Ureter (tissue), 1 donor: ENCODE data around the gene FOXP3. TPM values are rescaled to one million over a fixed set of nuclear protein-coding genes. Genes with fewer than 3 reads are reported as not detected.

ENCODE experiments used
- DNase-seq: peaks from one replicate; pipeline ENCODE4 v3.0.0-alpha.2; 2020; ENCODE audit warnings: low spot score
- total RNA-seq: library from RNA; stranded (reverse); gene quantifications from one replicate; pipeline ENCODE4 v1.2.4, GENCODE V29; 2023
- donor health status: DM: yes; HTN: yes; CAD: no.

FOXP3 gene
- total RNA-seq, 1 donor from 2014 or later = 0.49 TPM

DNA sequence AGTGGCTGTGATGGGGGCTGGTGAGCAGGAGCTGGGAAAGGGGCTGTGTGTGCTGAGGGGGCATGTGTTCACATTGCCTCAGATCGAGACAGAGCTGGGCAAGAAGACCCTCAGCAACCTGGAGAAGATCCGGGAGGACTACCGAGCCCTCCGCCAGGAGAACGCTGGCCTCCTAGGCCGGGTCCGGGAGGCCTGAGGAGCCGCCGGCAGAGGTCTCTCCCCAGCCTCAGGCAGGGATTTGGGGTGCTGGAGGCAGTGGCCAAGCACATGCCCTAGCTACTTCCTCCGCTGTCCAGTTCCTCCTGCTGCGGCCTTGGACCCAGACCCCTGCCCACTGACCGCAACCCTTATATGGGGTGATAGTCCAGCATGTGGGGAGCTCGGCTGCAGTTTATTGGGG lies 14.4 kb downstream of the FOXP3 start:
- no peak for DNase-seq

DNA sequence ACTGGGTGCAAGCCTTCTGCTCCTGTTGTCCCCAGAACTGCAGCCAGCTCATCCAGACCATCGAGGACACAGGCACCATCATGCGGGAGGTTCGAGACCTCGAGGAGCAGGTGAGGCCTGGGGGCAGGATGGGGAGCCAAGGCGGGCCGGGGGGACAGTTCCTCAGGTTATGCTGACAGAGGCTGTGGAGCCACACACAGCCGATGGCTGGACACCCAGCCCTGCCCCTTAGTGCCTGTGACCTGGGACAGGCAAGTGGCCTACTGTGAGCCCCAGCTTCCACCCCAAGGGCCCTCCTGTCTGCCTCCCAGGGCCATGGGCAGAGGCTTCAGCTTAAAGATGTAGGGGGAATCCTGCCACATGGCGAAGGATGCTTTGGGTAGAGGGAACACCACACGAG lies 14.9 kb downstream of the FOXP3 start:
- DNase-seq = no peak

DNA sequence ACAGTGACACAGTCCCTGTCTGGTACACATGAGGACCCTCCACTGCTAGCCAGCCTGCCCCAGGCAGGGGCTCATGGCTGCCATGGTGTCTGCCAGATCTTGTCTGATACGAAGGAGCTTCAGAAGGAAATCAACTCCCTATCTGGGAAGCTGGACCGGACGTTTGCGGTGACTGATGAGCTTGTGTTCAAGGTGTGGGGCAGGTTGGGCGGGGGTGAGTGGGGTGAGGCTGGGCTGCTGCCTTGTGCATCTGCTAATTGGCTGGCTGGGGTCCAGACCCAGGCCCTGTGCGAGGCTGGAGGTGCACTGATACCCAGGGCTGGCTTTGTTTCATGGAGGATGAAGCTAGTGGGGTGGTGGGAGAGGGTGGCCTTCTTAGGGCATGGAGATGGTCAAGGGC lies 15.4 kb downstream of the FOXP3 start:
- DNase-seq = no peak

DNA sequence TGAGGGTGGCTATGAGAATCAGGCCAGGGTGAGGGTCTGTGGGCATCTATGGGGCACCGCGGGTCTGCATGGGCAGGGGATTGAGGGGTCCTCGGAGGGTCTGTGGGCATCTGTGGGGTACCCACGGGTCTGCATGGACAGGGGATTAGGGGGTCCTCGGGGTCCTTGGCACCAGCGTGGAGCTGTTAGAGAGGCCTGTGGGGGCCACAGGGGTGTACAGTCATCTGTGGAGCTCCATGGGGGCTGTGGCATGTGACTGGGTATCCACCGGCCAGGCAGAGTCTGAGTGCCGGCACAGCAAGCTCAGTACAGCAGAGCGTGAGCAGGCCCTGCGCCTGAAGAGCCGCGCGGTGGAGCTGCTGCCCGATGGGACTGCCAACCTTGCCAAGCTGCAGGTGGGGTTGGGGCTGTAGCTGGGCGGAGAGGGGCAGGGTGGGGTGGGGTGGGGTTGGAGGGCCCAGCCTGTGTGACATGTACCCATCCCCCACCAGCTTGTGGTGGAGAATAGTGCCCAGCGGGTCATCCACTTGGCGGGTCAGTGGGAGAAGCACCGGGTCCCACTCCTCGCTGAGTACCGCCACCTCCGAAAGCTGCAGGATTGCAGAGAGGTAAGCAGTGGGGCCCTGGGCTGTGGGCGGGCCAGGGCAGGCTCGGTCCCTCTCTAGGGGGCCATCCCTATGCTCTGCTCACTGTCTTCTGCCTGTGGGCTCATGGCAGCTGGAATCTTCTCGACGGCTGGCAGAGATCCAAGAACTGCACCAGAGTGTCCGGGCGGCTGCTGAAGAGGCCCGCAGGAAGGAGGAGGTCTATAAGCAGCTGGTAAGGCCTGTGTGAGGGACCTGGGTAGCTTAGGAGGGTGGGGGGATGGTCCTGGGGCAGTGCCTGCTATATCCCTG lies 16.3 kb downstream of the FOXP3 start:
- DNase-seq = no peak

DNA sequence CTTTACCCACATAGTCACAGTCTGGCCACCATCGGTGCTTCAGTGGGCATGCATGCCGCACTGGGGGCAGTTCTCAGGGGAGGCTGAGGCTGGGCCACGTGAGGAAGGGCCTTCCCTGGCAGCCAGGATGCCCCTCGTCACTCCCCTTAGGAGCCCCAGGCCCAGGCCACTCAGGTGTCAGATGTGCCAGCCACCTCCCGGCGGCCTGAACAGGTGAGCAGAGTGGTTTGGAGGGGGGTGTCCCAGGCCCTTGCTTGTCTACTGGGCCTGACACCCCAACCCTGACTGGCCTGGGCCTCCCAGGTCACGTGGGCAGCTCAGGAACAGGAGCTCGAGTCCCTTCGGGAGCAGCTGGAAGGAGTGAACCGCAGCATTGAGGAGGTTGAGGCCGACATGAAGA lies 17.2 kb downstream of the FOXP3 start:
- no peak for DNase-seq

DNA sequence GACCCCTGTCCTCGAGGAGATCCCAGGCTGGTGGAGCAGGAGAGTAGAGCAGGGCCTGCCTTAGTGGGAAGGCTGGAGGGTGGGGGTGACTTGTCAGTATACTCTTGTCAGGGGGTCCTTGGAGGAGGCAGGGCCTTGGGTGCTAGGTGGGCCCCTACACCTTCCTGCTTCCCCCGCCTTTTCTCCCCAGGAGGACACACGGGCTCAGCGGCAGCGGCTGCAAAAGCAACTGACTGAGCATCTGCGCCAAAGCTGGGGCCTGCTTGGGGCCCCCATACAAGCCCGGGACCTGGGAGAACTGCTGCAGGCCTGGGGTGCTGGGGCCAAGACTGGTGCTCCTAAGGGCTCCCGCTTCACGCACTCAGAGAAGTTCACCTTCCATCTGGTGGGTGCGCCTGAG lies 18.0 kb downstream of the FOXP3 start:
- no peak for DNase-seq

DNA sequence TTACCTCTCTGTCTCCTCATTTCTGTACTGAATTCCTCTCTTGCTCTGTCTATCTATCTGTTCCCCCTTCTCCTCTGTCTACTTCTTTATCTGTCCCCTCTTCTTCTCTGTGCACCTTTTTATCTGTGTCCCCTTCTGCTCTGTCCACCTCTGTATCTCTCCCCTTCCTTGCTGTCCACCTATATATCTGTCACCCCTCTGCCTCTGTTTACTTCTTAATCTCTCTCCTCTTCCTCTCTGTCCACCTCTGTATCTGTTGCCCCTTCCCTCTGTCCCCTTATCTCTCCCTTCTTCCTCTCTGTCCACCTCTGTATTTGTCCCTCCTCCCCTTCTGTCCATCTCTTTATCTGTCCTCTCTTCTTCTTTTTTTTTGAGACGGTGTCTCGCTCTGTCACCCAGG lies 20.3 kb downstream of the FOXP3 start:
- no peak for DNase-seq

DNA sequence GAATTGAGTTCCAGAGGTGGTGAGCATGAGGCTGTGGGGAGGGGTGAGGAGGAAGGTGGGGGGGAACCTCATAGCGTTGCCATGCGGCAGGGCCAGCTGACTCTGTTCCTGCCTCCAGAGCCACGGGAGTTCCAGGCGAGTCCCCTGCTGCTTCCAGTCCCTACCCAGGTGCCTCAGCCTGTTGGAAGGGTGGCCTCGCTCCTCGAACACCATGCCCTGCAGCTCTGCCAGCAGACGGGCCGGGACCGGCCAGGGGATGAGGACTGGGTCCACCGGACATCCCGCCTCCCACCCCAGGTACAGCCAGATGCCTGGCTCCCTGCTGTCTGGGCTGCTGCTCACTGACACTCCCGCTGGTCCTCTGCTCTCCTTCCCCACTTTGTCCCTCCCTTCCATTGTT lies 21.3 kb downstream of the FOXP3 start:
- DNase-seq = no peak

DNA sequence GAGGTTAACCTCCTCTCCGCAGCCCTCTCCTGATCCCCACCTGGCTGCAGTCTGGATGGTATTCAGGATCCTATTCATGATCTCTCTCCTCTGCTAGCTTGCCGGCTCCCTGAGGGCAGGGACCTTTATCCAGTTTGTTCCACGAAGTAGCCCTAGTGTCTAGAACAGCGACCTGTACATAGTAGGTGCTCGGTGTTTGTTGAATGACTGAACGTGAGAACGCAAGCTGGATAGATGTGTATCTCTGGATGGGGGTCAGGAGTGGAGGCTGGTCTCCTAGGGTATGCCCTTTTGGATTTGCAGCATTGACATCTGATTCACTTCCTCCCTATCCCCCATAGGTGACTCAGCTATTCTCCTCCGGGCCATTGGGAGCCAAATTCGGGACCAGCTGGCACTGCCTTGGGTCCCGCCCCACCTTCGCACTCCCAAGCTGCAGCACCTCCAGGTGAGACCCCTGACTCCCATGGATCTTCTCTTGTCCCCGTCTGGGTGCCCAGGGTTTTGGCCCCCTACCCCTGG lies 21.9 kb downstream of the FOXP3 start:
- no peak for DNase-seq

DNA sequence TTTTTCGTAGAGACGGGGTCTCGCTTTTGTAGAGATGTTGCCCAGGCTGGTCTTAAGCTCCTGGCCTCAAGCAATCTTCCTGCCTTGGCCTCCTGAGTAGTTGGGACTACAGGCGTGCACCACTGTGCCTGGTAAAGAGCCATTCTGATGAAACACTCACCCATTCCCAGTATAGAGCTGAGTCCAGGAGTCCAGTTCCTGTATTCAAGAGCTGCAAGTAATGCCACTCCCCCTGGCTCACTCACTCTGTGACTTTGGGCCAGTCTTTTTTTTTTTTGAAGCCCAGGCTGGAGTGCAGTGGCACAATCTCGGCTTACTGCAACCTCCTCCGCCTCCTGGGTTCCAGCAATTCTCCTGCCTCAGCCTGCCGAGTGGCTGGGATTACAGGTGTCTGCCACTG lies 25.8 kb downstream of the FOXP3 start:
- no peak for DNase-seq

DNA sequence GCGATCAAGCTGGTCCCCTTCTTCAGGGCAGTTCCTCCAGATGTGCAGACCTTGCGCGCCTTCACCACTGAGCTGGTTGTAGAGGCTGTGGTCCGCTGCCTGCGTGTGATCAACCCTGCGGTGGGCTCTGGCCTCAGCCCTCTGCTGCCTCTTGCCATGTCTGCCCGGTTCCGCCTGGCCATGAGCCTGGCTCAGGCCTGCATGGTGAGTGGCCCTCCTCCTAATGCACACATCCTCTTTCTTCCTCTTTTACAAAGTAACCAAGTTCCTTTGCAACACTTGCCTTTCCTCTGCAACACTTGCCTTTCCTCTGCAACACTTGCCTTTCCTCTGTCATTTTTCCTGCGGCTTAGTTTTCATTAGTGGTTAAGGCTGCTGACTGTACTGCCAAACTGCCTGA lies 27.4 kb downstream of the FOXP3 start:
- no peak for DNase-seq

DNA sequence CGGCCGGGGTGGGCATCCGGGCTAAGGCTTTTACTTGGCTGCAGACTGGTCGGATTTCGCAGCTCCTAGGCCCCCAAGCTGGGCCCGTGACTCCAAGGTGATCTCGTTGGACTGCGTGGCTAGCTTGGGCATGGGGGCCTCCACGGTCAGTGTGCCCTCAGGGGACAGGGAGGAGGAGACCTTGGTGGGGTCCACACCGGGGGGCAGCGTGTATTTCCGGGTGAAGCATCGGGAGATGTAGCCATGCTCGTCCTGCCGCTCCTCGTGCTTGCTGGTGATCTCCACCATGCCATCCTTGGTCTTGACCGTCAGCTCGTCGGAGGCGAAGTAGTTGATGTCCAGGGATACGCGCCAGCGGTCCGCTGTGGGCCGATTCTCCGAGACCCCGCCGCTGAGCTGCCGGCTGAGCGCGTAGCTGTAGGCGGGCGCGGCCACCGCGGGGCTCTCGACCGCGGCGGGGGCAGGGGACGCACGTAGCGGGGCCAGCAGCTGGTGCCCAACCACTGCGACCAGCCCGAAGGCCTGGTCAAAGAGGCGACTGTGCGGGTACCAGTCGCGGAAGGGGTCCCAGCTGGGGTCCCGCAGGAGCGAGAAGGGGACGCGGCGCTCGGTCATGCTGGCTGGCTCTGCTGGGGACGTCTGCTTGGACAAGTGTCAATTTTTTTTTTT lies 30.5 kb downstream of the FOXP3 start:
- DNase-seq = no peak

DNA sequence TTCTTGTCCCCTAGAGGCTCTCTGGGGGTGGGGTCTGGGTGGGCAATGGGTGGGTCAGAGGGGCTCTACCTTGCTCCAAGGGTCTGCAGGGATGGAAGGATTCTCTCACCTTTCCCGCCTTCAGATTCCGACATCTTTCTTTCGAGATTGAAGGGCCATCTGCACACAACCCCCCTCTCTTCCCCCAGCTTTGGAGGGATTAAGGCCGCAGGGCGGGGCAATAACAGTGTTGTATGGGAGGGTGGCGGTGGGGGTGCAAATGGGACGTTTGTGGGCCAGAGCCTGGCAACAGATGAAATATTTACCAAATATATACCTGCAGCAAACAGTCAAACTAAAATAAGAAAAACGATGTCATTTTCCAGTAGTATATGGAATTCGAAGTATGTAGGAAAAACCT lies 31.3 kb downstream of the FOXP3 start, which contains the start of gene CACNA1F:
CACNA1F (minus strand) TSS at position 165 of the 400 bp plus-strand sequence; CDS start at position 134, 31 bp downstream.
- no peak for DNase-seq

DNA sequence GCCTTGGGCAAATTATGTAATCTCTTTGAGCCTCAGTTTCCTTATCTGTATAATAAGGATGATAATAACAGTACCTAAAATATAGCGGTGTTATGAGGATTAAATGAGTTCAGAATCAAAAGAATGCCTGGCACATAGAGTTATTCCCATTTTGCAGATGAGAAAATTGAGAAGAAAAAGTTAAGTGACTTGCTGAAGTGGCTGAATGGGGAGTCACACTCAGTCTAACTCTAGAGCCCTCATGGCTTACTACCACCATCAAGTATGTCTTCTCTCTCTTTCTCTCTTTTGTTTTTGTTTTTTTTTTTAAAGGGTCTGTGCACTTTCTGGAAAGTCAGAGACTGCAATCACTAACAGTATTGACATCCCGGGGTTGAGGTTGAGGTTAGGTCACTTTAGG lies 32.0 kb downstream of the FOXP3 start:
- no peak for DNase-seq

DNA sequence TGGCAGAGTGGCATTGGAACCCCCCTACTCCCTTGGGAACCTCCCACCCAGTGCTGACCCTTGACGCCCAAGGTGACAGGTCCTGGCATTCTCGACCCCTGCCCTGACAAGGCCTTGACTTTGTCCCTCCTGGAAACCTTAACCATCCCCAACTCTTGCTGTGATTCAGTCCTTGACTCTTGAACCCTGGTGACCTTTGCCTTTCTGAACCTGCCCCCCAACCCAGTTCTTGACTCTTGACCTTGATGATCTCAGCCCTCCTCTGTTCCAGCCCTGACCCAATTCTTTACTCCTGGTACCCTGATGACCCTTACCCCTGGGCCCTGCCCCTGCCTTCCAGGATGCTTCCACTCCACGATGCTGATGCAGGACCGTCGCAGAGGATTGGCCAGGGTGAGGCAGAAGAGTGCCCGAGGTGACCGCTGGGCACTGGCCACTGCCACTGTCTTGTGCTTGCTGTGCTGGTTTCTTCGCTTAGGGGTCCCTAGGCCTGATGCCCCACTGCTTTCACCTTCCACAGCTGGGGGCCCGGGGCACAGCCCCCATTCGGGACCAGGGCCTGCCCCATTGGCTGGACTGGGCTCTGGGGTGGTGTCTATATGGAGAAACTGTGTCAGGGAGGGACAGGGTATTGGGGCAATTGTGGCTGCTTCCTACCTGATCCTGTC lies 33.0 kb downstream of the FOXP3 start:
- no peak for DNase-seq

DNA sequence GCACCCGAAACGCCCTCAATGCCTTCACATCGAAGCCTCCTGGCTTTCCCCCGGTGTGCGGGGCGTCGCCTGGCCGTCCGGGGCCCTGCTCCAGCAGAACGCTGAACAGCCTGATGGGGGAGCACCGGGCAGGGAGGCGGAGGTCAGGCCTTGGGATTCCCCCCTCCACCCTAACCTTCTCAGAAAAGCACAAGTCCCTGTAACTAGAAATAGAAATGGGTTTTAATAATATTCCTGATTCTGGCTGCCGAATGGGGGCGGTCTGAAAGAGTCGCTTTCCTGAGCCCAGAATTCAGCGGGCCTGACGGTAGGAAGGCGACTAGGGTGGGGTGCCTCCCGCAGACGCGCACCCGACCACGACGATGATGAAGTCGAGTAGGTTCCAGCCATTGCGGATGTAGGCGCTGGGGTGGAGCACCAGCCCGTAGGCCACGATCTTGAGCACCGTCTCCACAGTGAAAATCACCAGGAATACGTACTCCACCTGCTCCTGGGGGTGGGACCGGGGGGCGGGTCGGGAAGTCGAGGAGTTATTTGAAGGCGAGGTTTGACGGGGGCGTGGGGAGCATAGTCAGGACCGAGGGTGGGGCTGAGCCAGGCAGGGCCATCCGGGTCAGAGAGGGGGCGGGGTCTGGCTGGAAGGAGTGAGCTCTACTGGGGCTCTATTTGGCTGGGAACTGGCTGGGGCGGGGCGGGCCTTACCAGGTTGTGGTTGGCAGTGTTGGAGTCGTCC lies 33.8 kb downstream of the FOXP3 start:
- peak; percentile 78 for DNase-seq

DNA sequence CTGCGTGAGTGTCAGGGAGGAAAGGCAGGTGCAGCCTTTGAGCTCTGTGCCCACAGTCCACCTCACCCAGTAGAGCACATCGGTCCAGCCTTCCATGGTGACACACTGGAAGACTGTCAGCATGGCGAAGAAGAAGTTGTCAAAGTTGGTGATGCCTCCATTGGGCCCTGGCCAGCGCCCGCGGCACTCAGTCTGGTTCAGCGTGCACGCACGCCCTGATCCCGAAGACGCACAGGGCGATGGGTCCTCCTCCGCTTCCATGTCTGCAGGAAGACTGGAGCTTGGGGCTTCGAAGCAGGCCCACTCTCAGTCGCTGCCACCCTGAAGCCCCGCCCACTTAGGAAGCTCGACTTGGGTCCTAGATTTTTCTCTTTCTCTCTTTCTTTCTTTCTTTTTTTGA lies 36.3 kb downstream of the FOXP3 start:
- DNase-seq = no peak

DNA sequence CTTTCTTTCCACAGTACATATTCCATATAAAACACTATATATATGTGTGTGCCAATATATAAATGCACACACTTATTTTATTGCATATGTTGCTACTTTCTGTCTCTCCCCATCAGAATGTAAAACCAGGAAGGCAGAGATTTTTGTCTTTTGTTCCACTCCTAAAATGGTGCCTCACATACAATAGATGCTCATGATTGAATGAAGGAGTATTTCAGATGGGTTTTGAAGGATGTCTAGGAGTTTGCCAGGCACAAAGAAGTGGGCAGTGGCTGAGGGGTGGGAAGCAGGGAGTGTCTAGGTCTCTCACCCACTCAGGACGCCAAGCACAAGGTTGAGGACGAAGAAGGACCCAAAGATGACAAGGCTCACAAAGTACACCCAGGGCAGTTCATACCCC lies 36.8 kb downstream of the FOXP3 start:
- DNase-seq = no peak

DNA sequence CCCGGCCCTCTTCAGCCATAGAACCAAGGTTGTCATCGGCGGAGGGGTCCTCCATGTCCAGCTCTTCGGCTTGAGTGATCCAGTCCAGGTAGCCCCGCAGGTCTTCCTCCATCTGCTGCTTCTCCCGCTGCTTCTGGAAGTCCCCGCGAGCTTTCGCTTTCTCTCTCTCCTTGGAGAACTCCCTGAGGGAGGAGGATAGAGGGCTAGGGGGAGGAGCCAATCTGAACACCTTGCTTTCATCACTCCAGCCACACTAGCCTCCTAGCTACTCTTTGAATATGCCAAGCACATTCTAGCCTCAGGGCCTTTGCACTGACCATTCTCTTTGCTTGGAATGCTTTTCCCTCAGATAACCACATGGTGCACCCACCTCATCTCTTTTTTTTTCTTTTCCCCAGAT lies 37.6 kb downstream of the FOXP3 start:
- no peak for DNase-seq

DNA sequence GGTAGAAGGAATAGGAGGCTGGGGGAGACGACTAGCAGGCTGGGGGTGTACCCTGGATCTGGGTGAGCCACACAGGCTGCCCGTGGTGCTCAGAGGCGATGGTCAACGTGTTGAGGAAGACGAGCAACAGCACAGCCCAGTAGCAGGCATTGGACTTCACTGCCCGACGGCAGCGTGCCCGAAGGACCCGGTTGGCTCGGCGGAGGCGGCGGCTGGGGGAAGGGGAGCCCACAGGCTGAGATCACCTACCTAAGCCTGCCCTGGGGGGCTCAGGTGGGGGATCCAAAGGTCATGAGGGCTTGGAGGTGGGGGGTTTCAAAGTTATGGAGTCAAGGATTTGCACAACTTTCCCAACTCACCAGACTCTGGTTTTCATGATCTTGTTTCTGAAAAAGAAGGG lies 38.7 kb downstream of the FOXP3 start:
- no peak for DNase-seq

DNA sequence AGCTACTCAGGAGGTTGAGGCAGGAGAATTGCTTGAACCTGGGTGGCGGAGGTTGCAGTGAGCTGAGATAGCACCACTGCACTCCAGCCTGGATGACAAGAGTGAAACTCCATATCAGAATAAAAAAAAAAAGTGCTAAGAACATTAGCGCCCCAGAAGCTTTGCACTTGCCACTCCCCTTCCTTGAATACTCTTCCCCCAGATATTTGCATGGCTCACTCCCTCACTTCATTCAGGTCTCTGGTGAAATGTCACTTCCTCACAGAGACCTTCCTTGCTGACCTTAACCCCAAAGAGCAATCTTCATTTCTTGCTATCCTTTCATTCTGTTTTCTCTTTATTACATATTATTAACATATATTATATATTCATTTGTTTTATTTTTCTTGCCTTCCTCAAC lies 42.6 kb downstream of the FOXP3 start:
- DNase-seq = no peak

DNA sequence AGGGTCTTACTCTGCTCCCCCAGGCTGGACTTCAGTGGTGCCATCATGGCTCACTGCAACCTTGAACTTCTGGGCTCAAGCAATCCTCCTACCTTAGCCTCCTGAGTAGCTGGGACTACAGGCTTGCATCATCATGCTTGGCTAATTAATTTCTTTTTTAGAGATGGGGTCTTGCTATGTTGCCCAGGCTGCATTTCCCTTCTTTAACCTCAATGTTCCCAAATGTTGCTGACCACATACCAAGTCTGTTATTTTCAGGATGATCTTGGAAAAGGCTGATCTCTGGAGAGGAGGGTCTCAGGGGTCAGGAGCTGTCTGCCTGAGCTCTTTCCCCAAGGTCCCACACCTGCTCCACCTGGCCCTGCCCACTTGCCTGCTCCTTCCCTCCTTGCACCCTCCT lies 44.4 kb downstream of the FOXP3 start:
- no peak for DNase-seq
